Activated naive CD8-positive, alpha-beta T cell (primary cell): ENCODE data around the gene ZNF202.
"Not testable (repeated sequence)": the region's sequence is repeated elsewhere in the genome, so short reads cannot be mapped to it uniquely, and the experiment has no call there.

Source experiments
- H3K27ac Mint-ChIP-seq: one replicate; pipeline ENCODE4 v1.8.0; 2021; ENCODE audit warnings: mixed read lengths
- H3K27me3 Mint-ChIP-seq: one replicate; pipeline ENCODE4 v1.8.0; 2021; ENCODE audit warnings: mixed read lengths
- H3K36me3 Mint-ChIP-seq: one replicate; pipeline ENCODE4 v1.8.0; 2021; ENCODE audit warnings: mixed read lengths
- H3K4me1 Mint-ChIP-seq: one replicate; pipeline ENCODE4 v1.8.0; 2021; ENCODE audit warnings: low read depth, mixed read lengths
- H3K4me3 Mint-ChIP-seq: one replicate; pipeline ENCODE4 v1.8.0; 2021; ENCODE audit warnings: mild to moderate bottlenecking, mixed read lengths
- H3K9me3 Mint-ChIP-seq: one replicate; pipeline ENCODE4 v1.8.0; 2021; ENCODE audit warnings: low read depth, mixed read lengths

ZNF202 gene

DNA sequence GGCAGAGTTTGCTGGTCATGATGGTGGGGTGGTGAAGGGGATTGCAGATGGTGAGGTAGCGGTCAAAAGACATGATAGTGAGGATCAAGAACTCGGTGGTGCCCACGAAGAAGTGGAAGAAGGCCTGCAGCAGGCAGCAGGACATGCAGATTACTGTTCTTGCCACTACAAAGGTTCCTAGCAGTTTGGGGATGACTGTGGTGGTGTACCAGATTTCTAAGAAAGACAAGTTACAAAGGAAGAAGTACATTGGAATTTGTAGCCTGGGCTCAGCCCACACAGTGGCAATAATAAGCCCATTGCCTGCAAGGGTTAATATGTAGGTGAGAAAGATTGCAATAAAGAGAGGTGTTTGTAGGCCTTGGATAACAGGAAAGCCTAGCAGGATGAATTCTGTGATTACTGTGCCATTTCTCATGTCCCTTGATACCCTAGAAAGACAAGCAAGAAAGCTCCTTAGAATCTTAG lies 12.7 kb upstream of the ZNF202 start, which contains the start of gene OR6X1:
OR6X1 (minus strand) TSS at position 418 of the 468 bp plus-strand sequence; CDS start at position 418, 0 bp downstream.
- Mint-ChIP-seq H3K4me3 (no peak within 1 kb of the TSS), H3K36me3 (peaks cover 5% of the 10 kb centered on the region), H3K9me3 (no peaks in the 10 kb centered on the region), H3K27me3 (peaks cover 32% of the 10 kb centered on the region), H3K27ac (no peak within 1 kb of the TSS), H3K4me1 (no peaks in the 10 kb centered on the region)

DNA sequence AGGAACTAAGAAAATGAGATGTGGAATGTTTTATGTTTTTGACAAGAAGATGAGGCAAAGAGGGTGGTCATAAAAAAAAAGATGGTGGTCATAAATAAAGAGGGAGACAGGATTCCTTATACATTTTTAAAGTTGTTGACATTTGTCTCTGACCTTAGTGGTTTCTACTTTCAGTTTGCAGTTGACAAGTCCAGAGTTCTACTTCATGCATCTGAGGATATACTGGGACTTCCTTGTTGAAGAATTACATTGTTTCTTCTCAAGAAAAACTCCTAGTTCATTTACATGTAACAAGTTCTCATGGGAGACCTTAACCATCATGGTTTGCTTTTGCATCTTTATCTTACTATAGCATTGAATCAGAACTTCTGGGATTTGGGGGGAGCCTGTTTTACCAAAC lies 11.7 kb upstream of the ZNF202 start:
- Mint-ChIP-seq H3K9me3 (no peaks in the 10 kb centered on the region), H3K4me1 (no peaks in the 10 kb centered on the region), H3K27me3 (peaks cover 30% of the 10 kb centered on the region), H3K27ac (no peak overlapping the region), H3K36me3 (peaks cover 5% of the 10 kb centered on the region), H3K4me3 (no peak overlapping the region)

- Mint-ChIP-seq H3K9me3 (no peaks in the 10 kb centered on the region), H3K4me3 (no peak overlapping the region), H3K27ac (no peak overlapping the region), H3K27me3 (peaks cover 35% of the 10 kb centered on the region), H3K4me1 (no peaks in the 10 kb centered on the region), H3K36me3 (peaks cover 8% of the 10 kb centered on the region)
Measured at GRCh38 chr11:123751781-123752180, 10.3 kb upstream of the ZNF202 start.

DNA sequence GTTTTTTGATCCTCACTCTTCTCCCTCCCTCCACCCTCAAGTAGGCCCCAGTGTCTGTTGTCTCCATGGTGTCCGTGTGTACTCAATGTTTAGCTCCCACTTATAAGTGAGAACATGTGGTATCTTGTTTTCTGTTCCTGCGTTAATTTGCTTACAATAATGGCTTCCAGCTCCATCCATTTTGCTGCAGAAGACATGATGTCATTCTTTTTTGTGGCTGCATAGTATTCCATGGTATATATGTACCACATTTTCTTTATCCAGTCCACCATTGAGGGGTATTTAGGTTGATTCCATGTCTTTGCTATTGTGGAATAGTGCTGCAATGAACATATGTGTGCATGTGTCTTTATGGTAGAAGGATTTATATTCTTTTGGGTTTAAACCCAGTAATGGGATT lies 6.9 kb upstream of the ZNF202 start:
- not testable (repeated sequence) for H3K4me1 Mint-ChIP-seq, H3K27ac Mint-ChIP-seq, H3K9me3 Mint-ChIP-seq, H3K36me3 Mint-ChIP-seq, H3K4me3 Mint-ChIP-seq
- peaks cover 30% of the 10 kb centered on the region for H3K27me3 Mint-ChIP-seq

DNA sequence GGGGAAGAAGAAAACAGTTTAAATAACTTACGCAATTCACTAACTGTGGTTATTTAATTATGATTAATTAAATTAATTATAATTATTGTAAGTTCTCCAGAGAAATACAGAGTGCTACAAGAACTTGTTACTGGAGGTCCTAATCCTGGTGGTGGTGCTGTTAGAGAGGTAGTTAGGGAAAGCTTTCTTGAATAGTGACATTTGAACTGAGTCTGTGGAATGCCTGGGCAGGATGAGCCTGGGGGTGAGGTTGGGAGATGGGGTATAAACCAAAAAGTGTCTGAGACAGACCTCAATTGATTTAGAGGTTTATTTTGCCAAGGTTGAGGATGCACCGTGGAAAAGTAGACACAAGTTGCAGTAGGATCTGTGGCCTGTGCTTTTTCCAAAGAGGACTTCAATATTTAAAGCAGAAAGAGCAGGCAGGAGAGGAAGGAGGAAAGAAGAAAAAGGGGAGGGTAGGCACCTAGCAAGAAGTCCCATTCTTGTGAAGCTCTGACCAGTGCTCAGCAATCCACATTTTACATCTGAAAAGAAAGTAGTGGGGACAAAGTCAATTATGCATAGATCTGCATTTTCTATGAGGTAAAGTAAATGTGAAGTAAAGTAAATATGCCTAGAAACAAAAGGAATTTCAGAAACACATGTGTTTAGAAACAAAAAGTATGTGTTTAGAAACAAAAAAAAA lies 4.4 kb upstream of the ZNF202 start:
- no peak overlapping the region for H3K27ac Mint-ChIP-seq
- H3K4me1 Mint-ChIP-seq = peaks cover 7% of the 10 kb centered on the region
- H3K36me3 Mint-ChIP-seq = peaks cover 4% of the 10 kb centered on the region
- H3K4me3 Mint-ChIP-seq = no peak overlapping the region
- no peaks in the 10 kb centered on the region for H3K9me3 Mint-ChIP-seq
- peaks cover 9% of the 10 kb centered on the region for H3K27me3 Mint-ChIP-seq

DNA sequence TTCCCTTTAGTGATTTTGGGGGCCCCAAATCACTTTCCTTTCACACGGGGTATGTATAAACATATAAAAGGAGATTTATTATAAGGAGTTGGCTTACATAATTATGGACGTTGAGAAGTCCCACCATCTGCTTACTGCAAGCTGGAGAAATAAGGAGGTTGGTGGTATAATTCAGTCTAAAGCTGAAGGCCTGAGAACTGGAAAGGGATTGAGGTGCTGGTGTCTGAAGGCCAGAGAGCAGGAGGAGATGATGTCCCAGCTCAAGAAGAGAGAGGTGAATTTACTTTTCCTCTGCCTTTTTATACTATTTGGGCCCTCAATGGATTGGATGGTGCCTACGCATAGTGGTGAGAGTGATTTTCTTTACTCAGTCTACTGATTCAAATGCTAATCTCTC lies 1.3 kb upstream of the ZNF202 start:
- H3K4me1 Mint-ChIP-seq = peaks cover 30% of the 10 kb centered on the region
- peaks cover under 1% of the 10 kb centered on the region for H3K27me3 Mint-ChIP-seq
- H3K9me3 Mint-ChIP-seq = no peaks in the 10 kb centered on the region
- peak overlapping the region; percentile 97 for H3K27ac Mint-ChIP-seq
- H3K4me3 Mint-ChIP-seq = peak overlapping the region; percentile 97
- H3K36me3 Mint-ChIP-seq = peaks cover 9% of the 10 kb centered on the region

DNA sequence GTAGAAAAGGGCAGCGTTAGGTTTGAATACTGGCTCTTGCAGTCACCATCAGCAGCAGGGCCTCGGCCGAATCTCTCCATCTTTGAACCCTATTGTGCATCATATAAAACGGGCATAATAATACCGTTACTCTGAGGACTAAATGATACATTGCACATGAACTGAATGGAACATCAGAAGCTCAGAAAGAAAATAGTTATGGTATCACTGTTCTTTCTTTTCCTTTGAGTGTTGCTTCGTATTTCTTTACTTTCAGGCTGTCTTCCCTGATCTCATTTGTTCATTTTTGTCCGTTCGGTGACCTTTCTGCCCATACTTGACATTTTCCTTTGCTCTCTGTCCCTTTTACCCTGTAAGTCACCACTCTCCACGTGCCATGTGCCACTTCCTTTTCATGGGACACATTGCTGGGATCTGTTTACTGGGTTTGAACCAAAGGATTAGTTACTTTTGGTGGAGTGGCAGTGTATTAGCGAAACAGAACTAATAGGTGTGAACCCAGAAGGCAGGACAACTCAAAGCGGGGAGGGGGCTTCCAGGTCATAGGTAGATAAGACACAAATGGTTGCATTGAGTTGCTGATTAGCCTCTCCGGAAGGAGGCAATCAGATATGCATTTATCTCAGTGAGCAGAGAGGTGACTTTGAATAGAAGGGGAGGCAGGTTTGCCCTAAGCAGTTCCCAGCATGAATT lies 717 bp upstream of the ZNF202 start:
- Mint-ChIP-seq H3K27ac (peak overlapping the region; percentile 97), H3K9me3 (no peaks in the 10 kb centered on the region), H3K4me3 (peak overlapping the region; percentile 97), H3K4me1 (peaks cover 35% of the 10 kb centered on the region), H3K27me3 (no peaks in the 10 kb centered on the region), H3K36me3 (peaks cover 9% of the 10 kb centered on the region)

DNA sequence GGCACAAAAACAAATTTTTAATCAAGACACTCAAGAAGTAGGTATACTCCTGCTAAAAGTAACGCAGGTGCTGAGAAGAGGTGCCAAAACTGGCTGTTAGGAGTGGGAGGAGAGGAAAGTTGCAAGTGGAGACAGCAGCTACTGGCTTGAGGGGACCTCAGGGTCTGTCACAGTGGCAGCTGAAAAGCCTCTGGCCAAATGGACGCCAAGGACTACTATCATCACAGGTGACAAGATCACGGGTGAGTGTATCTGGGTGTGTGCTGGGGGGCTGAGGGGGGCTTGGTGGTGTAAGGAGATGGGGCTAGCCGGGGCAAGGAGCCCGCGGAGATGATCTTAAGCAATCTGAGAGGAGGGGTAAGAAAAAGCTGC lies 687 bp downstream of the ZNF202 start:
- Mint-ChIP-seq H3K27ac (peak overlapping the region; percentile 90), H3K27me3 (no peaks in the 10 kb centered on the region), H3K4me3 (peak overlapping the region; percentile 97), H3K4me1 (peaks cover 39% of the 10 kb centered on the region), H3K9me3 (no peaks in the 10 kb centered on the region), H3K36me3 (peaks cover 12% of the 10 kb centered on the region)

DNA sequence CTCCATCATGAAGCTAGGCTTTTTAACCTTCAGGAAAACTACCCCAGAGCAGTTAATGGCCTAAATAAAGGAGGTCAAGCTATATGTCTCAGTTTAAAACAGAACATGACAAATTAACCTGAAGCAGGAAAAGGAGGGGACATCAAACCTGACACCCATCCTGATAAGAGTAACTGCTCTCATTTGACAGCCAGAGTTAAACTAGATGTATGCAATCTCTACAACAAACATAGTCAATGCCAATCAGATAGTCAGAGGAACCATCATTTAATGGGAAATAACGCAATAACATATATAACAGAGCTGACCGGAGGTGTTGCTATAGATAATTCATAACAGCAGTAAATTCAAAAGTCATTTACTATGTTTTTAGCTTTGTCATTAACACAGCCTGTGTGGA lies 3.1 kb downstream of the ZNF202 start:
- Mint-ChIP-seq H3K36me3 (peaks cover 19% of the 10 kb centered on the region), H3K9me3 (no peaks in the 10 kb centered on the region), H3K27me3 (no peaks in the 10 kb centered on the region), H3K4me1 (peaks cover 46% of the 10 kb centered on the region), H3K4me3 (peak overlapping the region; percentile 15), H3K27ac (no peak overlapping the region)

GRCh38 chr11:123736769-123737168 lies 4.7 kb downstream of the ZNF202 start:
- Mint-ChIP-seq H3K27me3 (no peaks in the 10 kb centered on the region), H3K9me3 (no peaks in the 10 kb centered on the region), H3K36me3 (peaks cover 19% of the 10 kb centered on the region), H3K4me3 (no peak overlapping the region), H3K4me1 (peaks cover 39% of the 10 kb centered on the region), H3K27ac (no peak overlapping the region)

- Mint-ChIP-seq H3K27me3 (no peaks in the 10 kb centered on the region), H3K9me3 (peaks cover 17% of the 10 kb centered on the region), H3K27ac (no peak overlapping the region), H3K4me1 (peaks cover 5% of the 10 kb centered on the region), H3K36me3 (peaks cover 51% of the 10 kb centered on the region), H3K4me3 (no peak overlapping the region)
Measured at GRCh38 chr11:123729602-123730001, 11.9 kb downstream of the ZNF202 start.

GRCh38 chr11:123725995-123726655 lies 15.3 kb downstream of the ZNF202 start:
- peaks cover 17% of the 10 kb centered on the region for H3K9me3 Mint-ChIP-seq
- no peak overlapping the region for H3K27ac Mint-ChIP-seq
- no peaks in the 10 kb centered on the region for H3K27me3 Mint-ChIP-seq
- no peak overlapping the region for H3K4me3 Mint-ChIP-seq
- peaks cover 58% of the 10 kb centered on the region for H3K36me3 Mint-ChIP-seq
- H3K4me1 Mint-ChIP-seq = no peaks in the 10 kb centered on the region

DNA sequence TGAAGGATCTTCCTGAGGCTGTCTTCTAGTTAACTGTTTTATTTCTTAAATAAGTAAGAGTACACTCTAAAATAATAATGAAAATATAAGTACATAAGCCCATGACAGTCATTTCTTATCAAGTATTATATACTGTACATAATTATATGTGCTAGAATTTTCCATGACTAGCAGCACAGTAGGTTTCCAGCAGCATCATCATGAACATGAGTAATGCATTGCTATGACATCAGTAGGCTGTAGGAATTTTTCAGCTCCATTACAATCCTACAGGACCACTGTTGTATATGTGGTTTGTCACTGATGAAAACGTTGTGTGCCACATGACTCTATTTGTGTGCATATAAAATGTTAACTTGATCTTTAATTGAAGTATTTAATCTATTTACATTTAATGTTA lies 22.0 kb downstream of the ZNF202 start:
- Mint-ChIP-seq H3K9me3 (no peaks in the 10 kb centered on the region), H3K27ac (no peak overlapping the region), H3K4me1 (no peaks in the 10 kb centered on the region), H3K4me3 (no peak overlapping the region), H3K36me3 (peaks cover 9% of the 10 kb centered on the region), H3K27me3 (peaks cover 12% of the 10 kb centered on the region)

GRCh38 chr11:123718469-123718868 lies 23.0 kb downstream of the ZNF202 start:
- Mint-ChIP-seq H3K4me1 (no peaks in the 10 kb centered on the region), H3K9me3 (no peaks in the 10 kb centered on the region), H3K27ac (no peak overlapping the region), H3K4me3 (no peak overlapping the region), H3K27me3 (peaks cover 12% of the 10 kb centered on the region), H3K36me3 (peaks cover 7% of the 10 kb centered on the region)

GRCh38 chr11:123718063-123718462 lies 23.4 kb downstream of the ZNF202 start:
- H3K4me1 Mint-ChIP-seq = no peaks in the 10 kb centered on the region
- no peak overlapping the region for H3K27ac Mint-ChIP-seq
- H3K9me3 Mint-ChIP-seq = no peaks in the 10 kb centered on the region
- peaks cover 12% of the 10 kb centered on the region for H3K27me3 Mint-ChIP-seq
- H3K4me3 Mint-ChIP-seq = no peak overlapping the region
- peaks cover 4% of the 10 kb centered on the region for H3K36me3 Mint-ChIP-seq
